ENCODE results near the gene ZNF579.

The ZNF579 gene

GRCh38 chr19:55591555-55591954 is 10.9 kb upstream of the ZNF579 start:
- H3K27ac ChIP-seq (ENCODE audit: low read length) = no peak overlapping the region
- H3F3A ChIP-seq (ENCODE audit: insufficient read depth, low read length) = no peaks in the 10 kb centered on the region
- no peaks in the 10 kb centered on the region for H3K9me3 ChIP-seq (replicated peaks; ENCODE audit: insufficient read depth, low read length)
- no peaks in the 10 kb centered on the region for H3K79me2 ChIP-seq (ENCODE audit: low read length)
- no peaks in the 10 kb centered on the region for H3K4me1 ChIP-seq (ENCODE audit: low read length)
- H3K4me2 ChIP-seq (ENCODE audit: low read depth, low read length) = no peak overlapping the region
- no peak for TF ChIP-seq EZH2 (optimal IDR thresholded peaks at IDR 0.05; ENCODE audit: low read depth, low read length)
- no peak for TF ChIP-seq EZH2phosphoT487 (IDR thresholded peaks at IDR 0.05; ENCODE audit: low read length)
- TF ChIP-seq CTCF (IDR thresholded peaks at IDR 0.05; ENCODE audit: low read length) = no peak
- H3K9me2 ChIP-seq (replicated peaks; ENCODE audit: insufficient read depth, low read length) = no peaks in the 10 kb centered on the region
- peaks cover 24% of the 10 kb centered on the region for H3K27me3 ChIP-seq (replicated peaks; ENCODE audit: insufficient read depth, low read length)
- H3K36me3 ChIP-seq (replicated peaks; ENCODE audit: insufficient read depth, low read length) = no peaks in the 10 kb centered on the region
- H2AFZ ChIP-seq (ENCODE audit: low read length) = no peak overlapping the region
- no peak overlapping the region for H3K9ac ChIP-seq (ENCODE audit: low read length)
- no peaks in the 10 kb centered on the region for H4K20me1 ChIP-seq (ENCODE audit: insufficient read depth, low read length)
- no peak for DNase-seq
- no peak overlapping the region for H3K4me3 ChIP-seq (ENCODE audit: low read length)

- no peak overlapping the region for H3K4me2 ChIP-seq (ENCODE audit: low read depth, low read length)
- H2AFZ ChIP-seq (ENCODE audit: low read length) = no peak overlapping the region
- H3K9me3 ChIP-seq (replicated peaks; ENCODE audit: insufficient read depth, low read length) = no peaks in the 10 kb centered on the region
- H3K36me3 ChIP-seq (replicated peaks; ENCODE audit: insufficient read depth, low read length) = no peaks in the 10 kb centered on the region
- no peak overlapping the region for H3K4me3 ChIP-seq (ENCODE audit: low read length)
- no peak overlapping the region for H3K9ac ChIP-seq (ENCODE audit: low read length)
- no peak overlapping the region for H3K27ac ChIP-seq (ENCODE audit: low read length)
- H3F3A ChIP-seq (ENCODE audit: insufficient read depth, low read length) = no peaks in the 10 kb centered on the region
- H3K79me2 ChIP-seq (ENCODE audit: low read length) = no peaks in the 10 kb centered on the region
- H3K4me1 ChIP-seq (ENCODE audit: low read length) = no peaks in the 10 kb centered on the region
- no peaks in the 10 kb centered on the region for H3K9me2 ChIP-seq (replicated peaks; ENCODE audit: insufficient read depth, low read length)
- no peaks in the 10 kb centered on the region for H4K20me1 ChIP-seq (ENCODE audit: insufficient read depth, low read length)
- TF ChIP-seq EZH2 (optimal IDR thresholded peaks at IDR 0.05; ENCODE audit: low read depth, low read length) = no peak
- no peak for TF ChIP-seq CTCF (IDR thresholded peaks at IDR 0.05; ENCODE audit: low read length)
- no peak for TF ChIP-seq EZH2phosphoT487 (IDR thresholded peaks at IDR 0.05; ENCODE audit: low read length)
- no peak for DNase-seq
- H3K27me3 ChIP-seq (replicated peaks; ENCODE audit: insufficient read depth, low read length) = peaks cover 34% of the 10 kb centered on the region
These were observed 10.0 kb upstream of the ZNF579 start for GRCh38 chr19:55590617-55591016.

DNA sequence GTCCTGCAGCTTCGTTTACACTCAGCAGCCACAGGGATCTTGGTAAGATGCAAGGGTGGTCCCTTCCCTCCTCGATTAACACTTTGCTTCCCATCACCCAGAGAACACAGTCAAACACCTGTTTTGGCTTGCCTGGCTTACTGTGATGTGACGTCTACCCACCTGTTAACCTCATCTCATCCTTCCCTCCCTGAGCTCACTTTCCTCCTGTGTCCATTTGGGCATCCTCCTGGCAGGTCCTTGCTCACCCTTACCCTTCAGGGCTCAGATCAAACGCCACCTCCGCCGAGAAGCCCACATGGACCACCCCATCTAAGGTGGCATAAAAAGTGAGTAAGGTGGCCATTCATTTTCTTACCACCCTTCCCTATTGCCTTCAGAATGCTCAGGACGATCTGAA is 9.5 kb upstream of the ZNF579 start:
- H3K9me2 ChIP-seq (replicated peaks; ENCODE audit: insufficient read depth, low read length) = no peaks in the 10 kb centered on the region
- H4K20me1 ChIP-seq (ENCODE audit: insufficient read depth, low read length) = no peaks in the 10 kb centered on the region
- H3K27ac ChIP-seq (ENCODE audit: low read length) = no peak overlapping the region
- H3K4me1 ChIP-seq (ENCODE audit: low read length) = no peaks in the 10 kb centered on the region
- no peaks in the 10 kb centered on the region for H3K36me3 ChIP-seq (replicated peaks; ENCODE audit: insufficient read depth, low read length)
- TF ChIP-seq CTCF (IDR thresholded peaks at IDR 0.05; ENCODE audit: low read length) = no peak
- no peaks in the 10 kb centered on the region for H3F3A ChIP-seq (ENCODE audit: insufficient read depth, low read length)
- H3K27me3 ChIP-seq (replicated peaks; ENCODE audit: insufficient read depth, low read length) = peaks cover 39% of the 10 kb centered on the region
- no peak for DNase-seq
- no peak overlapping the region for H3K4me2 ChIP-seq (ENCODE audit: low read depth, low read length)
- H3K79me2 ChIP-seq (ENCODE audit: low read length) = no peaks in the 10 kb centered on the region
- no peak overlapping the region for H2AFZ ChIP-seq (ENCODE audit: low read length)
- no peaks in the 10 kb centered on the region for H3K9me3 ChIP-seq (replicated peaks; ENCODE audit: insufficient read depth, low read length)
- no peak overlapping the region for H3K4me3 ChIP-seq (ENCODE audit: low read length)
- no peak overlapping the region for H3K9ac ChIP-seq (ENCODE audit: low read length)

All from MM.1S (cell line).